Ammon's horn (tissue), 1 donor: ENCODE measurements around the gene ATP5IF1.

ENCODE experiments used
- DNase-seq: peaks from one replicate; pipeline ENCODE4 v3.0.0-alpha.2; 2016; ENCODE audit warnings: low spot score

ATP5IF1 gene

GRCh38 chr1:28235755-28236655 is at the start of gene ATP5IF1:
Gene ATP5IF1, plus strand, starts transcription at chr1:28236124. Its CDS starts 60 bp downstream, at chr1:28236184.
- DNase-seq = peak; percentile 100

- no peak for DNase-seq
Measured at GRCh38 chr1:28190337-28190979, 45.5 kb upstream of the ATP5IF1 start.

- no peak for DNase-seq
Measured at GRCh38 chr1:28190996-28191645, 44.8 kb upstream of the ATP5IF1 start.

- DNase-seq = no peak
Measured at GRCh38 chr1:28193701-28194161, 42.2 kb upstream of the ATP5IF1 start.

- DNase-seq = no peak
Measured at GRCh38 chr1:28194326-28195035, 41.4 kb upstream of the ATP5IF1 start.

GRCh38 chr1:28195780-28196179 is 40.1 kb upstream of the ATP5IF1 start:
- no peak for DNase-seq

GRCh38 chr1:28196330-28196729 is 39.6 kb upstream of the ATP5IF1 start:
- no peak for DNase-seq

GRCh38 chr1:28197682-28198415 is 38.1 kb upstream of the ATP5IF1 start:
- DNase-seq = no peak

- no peak for DNase-seq
Measured at GRCh38 chr1:28199328-28200233, 36.3 kb upstream of the ATP5IF1 start.

- no peak for DNase-seq
Measured at GRCh38 chr1:28200234-28200873, 35.6 kb upstream of the ATP5IF1 start.

GRCh38 chr1:28205243-28205642 is 30.7 kb upstream of the ATP5IF1 start:
- DNase-seq = no peak

GRCh38 chr1:28208818-28209441 is 27.0 kb upstream of the ATP5IF1 start:
- peak; percentile 86 for DNase-seq

- no peak for DNase-seq
Measured at GRCh38 chr1:28209700-28210099, 26.2 kb upstream of the ATP5IF1 start.

GRCh38 chr1:28213315-28213714 is 22.6 kb upstream of the ATP5IF1 start:
- DNase-seq = no peak

GRCh38 chr1:28229089-28229488 is 6.8 kb upstream of the ATP5IF1 start:
- no peak for DNase-seq

GRCh38 chr1:28229996-28230395 is 5.9 kb upstream of the ATP5IF1 start:
- no peak for DNase-seq

- DNase-seq = peak; percentile 96
Measured at GRCh38 chr1:28232558-28233263, 3.2 kb upstream of the ATP5IF1 start, which contains the start of gene DNAJC8. Gene DNAJC8, minus strand, starts transcription at chr1:28233029. Its CDS starts 31 bp downstream, at chr1:28232998.

- peak; percentile 8 for DNase-seq
Measured at GRCh38 chr1:28233264-28233606, 2.7 kb upstream of the ATP5IF1 start.
